ENCODE measurements around the gene TTC28.
"Not testable (repeated sequence)": the region's sequence is repeated elsewhere in the genome, so short reads cannot be mapped to it uniquely, and the experiment has no call there.

DNA sequence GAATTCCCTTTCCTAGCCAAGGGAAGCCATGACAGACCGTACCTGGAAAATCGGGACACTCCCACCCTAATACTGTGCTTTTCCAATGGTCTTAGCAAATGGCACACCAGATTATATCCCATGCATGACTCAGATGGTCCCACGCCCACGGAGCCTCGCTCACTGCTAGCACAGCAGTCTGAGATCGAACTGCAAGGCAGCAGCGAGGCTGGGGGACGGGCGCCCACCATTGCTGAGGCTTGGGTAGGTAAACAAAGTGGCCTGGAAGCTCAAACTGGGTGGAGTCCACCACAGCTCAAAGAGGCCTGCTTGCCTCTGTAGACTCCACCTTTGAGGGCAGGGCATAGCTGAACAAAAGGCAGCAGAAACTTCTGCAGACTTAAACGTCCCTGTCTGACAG is 150.5 kb downstream of the TTC28 start:
- not testable (repeated sequence) for TF ChIP-seq CTCF, POLR2AphosphoS5, POLR2A (IDR thresholded peaks at IDR 0.05)
